Skeletal muscle cell (primary cell): Measurements from ENCODE around the gene CAMK2N2.

Source experiments
- DNase-seq: peaks from one replicate; pipeline ENCODE4 v3.0.0-alpha.2; 2010; ENCODE audit warnings: low read depth
- H3K4me3 ChIP-seq: 2 replicates; pipeline ENCODE4 v1.5.1; 2011; ENCODE audit warnings: low read depth, mild to moderate bottlenecking, control low read depth, low read length, moderate library complexity

CAMK2N2 gene

DNA sequence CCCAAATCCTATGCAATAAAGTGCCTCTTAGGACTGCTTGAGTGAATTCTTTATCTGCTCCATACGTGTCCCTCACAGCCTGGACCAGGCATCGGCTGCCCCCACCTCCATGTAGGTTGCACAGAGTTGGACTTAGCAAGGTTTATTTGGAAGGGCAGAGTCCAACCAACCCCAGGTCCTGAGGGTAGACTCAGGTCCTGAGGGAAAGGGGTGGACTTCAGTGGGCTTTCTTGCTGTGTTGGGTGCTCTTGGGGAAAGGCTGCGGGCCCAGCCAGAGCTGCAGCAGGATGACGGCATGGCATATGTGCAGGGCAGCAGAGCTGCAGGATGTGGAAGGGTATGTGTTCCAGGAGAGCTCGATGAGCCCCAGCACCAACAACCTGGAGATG is 19.1 kb downstream of the CAMK2N2 start:
- no peak for DNase-seq
- H3K4me3 ChIP-seq = no peak overlapping the region

- no peak overlapping the region for H3K4me3 ChIP-seq
- DNase-seq = no peak
Observed at GRCh38 chr3:184241447-184242296, 19.7 kb downstream of the CAMK2N2 start.

- no peak overlapping the region for H3K4me3 ChIP-seq
- no peak for DNase-seq
Observed at GRCh38 chr3:184241141-184241446, 20.3 kb downstream of the CAMK2N2 start.

GRCh38 chr3:184240384-184241140 is 20.8 kb downstream of the CAMK2N2 start:
- no peak overlapping the region for H3K4me3 ChIP-seq

GRCh38 chr3:184239708-184240107 is 21.6 kb downstream of the CAMK2N2 start:
- no peak overlapping the region for H3K4me3 ChIP-seq
- no peak for DNase-seq

More at GRCh38 chr3:184240384-184241140, 20.8 kb downstream of the CAMK2N2 start:
- no peak for DNase-seq

DNA sequence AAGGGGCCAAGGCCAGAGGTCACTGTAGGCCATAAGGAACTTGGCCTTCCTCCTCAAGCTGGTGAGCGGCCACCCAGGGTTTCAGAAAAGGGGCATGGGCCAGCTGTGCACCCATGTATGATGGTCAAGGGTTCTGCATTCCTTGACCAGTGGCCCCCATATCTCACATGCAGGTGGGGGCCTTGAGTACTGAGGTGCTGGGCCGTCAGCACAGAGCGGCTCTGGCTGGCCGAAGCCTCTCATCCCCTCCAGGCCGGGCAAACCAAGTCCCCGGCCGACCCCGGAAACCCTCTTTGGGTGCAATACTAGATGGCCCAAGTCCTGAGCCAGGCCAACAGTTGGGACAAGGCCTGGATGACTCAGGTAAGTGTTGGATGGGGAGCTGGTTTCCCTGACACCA is 22.1 kb downstream of the CAMK2N2 start:
- no peak overlapping the region for H3K4me3 ChIP-seq

GRCh38 chr3:184238246-184238818 is 23.0 kb downstream of the CAMK2N2 start:
- H3K4me3 ChIP-seq = no peak overlapping the region

More for the DNA sequence above, 22.1 kb downstream of the CAMK2N2 start:
- DNase-seq = no peak

GRCh38 chr3:184237807-184238206 is 23.5 kb downstream of the CAMK2N2 start:
- no peak for DNase-seq
- H3K4me3 ChIP-seq = no peak overlapping the region

More at GRCh38 chr3:184238246-184238818, 23.0 kb downstream of the CAMK2N2 start:
- no peak for DNase-seq

- H3K4me3 ChIP-seq = no peak overlapping the region
- DNase-seq = no peak
Observed at GRCh38 chr3:184237211-184237610, 24.1 kb downstream of the CAMK2N2 start.

- no peak overlapping the region for H3K4me3 ChIP-seq
- DNase-seq = no peak
Observed at GRCh38 chr3:184236636-184237035, 24.7 kb downstream of the CAMK2N2 start.

DNA sequence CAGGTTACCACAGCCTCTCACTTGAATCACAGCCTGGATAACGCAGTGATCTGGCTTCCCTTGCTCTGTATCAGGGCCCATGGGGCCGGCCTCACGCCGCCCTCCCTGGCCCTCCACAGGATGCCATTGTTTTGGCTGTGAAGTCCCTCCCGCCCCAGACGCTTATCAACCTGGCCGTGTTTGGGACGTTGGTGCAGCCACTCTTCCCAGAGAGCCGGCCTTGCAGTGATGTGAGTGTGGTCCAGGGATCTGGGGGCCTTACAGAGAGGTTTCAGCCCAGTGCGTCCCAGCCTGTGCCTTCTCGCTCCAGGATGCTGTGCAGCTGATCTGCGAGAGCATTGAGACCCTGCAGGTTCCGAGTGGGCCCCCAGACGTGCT is 25.3 kb downstream of the CAMK2N2 start:
- H3K4me3 ChIP-seq = no peak overlapping the region
- no peak for DNase-seq

GRCh38 chr3:184235381-184236032 is 25.8 kb downstream of the CAMK2N2 start:
- no peak for DNase-seq

DNA sequence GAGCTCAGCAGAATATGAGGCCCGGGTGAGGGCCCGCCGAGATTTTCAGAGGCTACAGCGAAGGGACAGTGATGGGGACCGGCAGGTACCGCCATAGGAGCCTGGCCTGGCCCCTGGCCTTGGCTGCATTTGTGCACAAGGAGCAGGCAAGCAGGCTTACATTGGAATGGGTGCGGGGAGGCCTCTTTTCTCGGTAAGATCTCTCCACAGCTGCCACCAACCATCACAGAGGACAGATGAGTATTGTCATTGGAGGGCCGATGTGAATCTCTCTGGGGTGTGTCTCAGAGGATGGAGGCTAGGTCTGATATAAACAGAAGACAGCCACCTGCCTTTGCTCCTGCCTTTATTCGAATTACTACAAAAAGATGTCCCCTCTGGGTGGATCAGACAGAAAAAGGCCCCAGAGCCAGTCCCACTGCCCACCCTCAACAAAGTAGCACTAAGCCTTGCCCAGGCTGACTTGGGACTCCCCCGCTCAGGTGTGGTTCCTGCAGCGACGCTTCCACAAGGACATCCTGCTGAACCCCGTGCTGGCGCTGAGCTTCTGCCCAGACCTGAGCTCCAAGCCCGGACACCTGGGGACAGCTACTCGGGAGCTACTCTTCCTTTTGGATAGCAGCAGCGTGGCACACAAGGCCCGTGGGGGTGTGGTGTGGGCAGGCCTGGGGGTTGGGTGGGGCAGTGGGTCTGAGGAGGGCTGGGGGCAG is 26.5 kb downstream of the CAMK2N2 start:
- H3K4me3 ChIP-seq = no peak overlapping the region
- DNase-seq = no peak

More at GRCh38 chr3:184235381-184236032, 25.8 kb downstream of the CAMK2N2 start:
- no peak overlapping the region for H3K4me3 ChIP-seq

DNA sequence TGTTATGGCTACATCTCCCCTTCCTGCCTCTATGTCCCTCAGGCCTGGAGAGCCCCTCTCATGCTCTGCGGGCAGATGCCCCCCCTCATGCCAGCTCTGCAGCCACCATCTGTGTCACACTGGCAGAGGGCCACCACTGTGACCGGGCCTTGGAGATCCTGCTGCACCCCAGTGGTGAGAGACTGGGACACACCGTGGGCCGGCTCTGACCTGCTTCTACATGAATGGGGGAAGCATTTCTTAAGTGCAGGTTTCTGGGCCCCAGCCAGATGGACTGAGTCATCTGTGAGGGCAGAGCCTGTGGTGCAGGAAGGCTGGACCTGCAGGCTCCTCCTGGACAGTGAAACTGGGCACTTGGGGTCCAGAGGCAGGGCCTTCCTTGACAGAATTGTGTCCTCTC is 27.1 kb downstream of the CAMK2N2 start:
- no peak overlapping the region for H3K4me3 ChIP-seq
- DNase-seq = peak; percentile 39

DNA sequence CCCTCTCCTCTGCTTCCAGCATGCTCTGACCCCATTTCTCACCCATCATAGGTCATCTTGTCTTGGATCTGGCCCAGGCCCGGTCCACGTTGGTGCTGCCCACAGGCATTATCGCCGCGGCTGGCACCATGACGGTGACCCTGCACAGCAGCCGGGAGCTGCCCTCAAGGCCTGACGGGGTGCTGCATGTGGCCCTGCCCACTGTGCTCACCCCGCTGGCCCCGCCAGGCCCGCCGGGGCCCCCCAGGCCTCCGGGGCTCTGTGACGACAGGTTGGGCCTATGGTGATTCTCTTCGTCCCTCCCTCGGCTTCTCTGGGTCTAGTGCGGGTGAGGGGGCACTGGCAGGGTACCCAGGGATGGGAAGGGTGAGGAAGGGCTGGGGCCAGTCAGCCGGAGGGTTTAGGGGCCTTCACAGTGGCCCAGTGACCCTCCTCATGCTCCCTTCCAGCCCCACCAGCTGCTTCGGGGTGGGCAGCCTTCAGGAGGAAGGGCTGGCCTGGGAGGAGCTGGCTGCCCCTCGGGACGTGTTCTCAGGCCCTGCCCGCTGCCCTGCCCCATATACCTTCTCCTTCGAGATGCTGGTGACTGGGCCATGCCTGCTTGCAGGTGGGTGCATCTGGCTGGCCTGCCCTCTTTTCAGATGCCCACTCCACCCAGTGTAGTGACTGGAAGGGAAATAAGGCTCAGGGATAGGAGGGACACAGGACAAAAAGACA is 28.1 kb downstream of the CAMK2N2 start:
- no peak overlapping the region for H3K4me3 ChIP-seq
- no peak for DNase-seq

GRCh38 chr3:184231671-184232070 is 29.7 kb downstream of the CAMK2N2 start:
- DNase-seq = no peak
- no peak overlapping the region for H3K4me3 ChIP-seq

DNA sequence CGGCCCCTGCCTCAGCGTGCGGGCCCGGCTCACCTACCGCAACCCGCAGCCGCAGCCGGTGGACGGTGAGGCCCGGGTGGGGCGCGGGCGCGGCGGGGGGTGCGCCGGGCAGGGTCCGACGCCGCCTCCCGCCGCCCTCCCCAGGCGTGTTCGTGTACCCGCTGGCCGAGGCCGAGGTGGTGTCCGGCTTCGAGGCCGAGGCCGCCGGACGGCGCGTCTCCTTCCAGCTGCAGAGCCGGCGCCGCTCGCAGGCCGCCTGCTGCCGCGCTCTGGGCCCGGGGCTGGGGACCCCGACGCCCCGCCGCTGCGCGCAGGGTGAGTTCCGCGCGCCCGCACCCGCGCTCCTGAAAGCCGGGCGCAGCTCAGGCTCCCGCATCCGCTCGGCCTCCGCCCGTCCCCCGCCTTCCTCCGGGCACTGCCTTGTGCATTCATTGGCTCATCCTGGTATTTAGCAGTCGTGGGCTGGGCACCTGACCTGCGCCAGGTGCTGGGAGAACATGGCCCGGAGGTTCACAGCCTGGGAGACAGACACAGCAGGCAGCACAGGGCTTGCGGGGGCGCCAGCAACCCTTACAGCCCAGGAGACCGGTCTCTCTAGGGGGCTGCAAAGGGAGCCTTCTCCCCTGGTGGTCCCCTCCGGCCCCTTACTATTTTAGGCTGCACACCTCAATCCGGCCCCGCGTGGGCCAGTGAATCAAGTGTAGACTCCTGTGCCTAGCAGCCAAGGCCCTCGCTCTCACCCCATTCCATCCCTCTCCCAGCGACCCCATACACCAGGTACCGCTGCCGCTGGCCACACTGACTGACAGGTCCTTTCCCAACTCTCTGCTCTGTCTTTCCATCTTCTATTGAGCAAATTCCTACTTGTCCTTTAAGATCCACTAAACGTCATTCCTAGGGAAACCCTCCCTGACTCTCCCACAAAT is 30.5 kb downstream of the CAMK2N2 start:
- DNase-seq = no peak
- no peak overlapping the region for H3K4me3 ChIP-seq
